ENCODE results near the gene PRAME.

DNA sequence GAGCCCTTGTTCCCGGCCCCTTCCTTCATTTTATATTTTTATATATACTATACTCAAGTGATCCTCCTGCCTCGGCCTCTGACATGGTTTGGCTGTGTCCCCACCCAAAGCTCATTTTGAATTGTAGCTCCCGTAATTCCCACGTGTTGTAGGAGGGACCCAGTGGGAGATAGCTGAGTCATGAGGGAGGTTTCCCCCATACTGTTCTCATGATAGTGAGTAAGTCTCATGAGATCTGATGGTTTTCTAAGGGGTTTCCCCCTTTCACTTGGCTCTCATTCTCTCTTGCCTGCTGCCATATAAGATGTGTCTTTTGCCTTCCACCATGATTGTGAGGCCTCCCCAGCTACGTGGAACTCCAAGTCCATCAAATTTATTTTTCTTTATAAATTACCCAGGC, 31.8 kb downstream of the PRAME start:
- TF ChIP-seq, protein P1, sequence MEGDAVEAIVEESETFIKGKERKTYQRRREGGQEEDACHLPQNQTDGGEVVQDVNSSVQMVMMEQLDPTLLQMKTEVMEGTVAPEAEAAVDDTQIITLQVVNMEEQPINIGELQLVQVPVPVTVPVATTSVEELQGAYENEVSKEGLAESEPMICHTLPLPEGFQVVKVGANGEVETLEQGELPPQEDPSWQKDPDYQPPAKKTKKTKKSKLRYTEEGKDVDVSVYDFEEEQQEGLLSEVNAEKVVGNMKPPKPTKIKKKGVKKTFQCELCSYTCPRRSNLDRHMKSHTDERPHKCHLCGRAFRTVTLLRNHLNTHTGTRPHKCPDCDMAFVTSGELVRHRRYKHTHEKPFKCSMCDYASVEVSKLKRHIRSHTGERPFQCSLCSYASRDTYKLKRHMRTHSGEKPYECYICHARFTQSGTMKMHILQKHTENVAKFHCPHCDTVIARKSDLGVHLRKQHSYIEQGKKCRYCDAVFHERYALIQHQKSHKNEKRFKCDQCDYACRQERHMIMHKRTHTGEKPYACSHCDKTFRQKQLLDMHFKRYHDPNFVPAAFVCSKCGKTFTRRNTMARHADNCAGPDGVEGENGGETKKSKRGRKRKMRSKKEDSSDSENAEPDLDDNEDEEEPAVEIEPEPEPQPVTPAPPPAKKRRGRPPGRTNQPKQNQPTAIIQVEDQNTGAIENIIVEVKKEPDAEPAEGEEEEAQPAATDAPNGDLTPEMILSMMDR (conservative IDR thresholded peaks at IDR 0.05): no peak
- TF ChIP-seq ZFX (IDR thresholded peaks at IDR 0.05): no peak
